Effector memory CD4-positive, alpha-beta T cell (primary cell): ENCODE results near the gene RSKR.
"Not testable (repeated sequence)": the region's sequence is repeated elsewhere in the genome, so short reads cannot be mapped to it uniquely, and the experiment has no call there.

Experiments used
- DNase-seq, 3 donors: peaks; one replicate each; pipeline ENCODE4 v3.0.0-alpha.2; 2020
- H3K27ac ChIP-seq: 2 replicates; pipeline ENCODE4 v1.7.0; 2013; ENCODE audit warnings: mild to moderate bottlenecking, low read length, moderate library complexity; ENCODE audit not compliant: insufficient read depth, poor library complexity, severe bottlenecking
- H3K27me3 ChIP-seq: replicated peaks from 2 replicates; pipeline ENCODE4 v1.7.0; 2013; ENCODE audit warnings: mild to moderate bottlenecking, low read length; ENCODE audit not compliant: insufficient read depth, control insufficient read depth, poor library complexity, severe bottlenecking
- H3K36me3 ChIP-seq: 2 replicates; pipeline ENCODE4 v1.7.0; 2013; ENCODE audit warnings: mild to moderate bottlenecking, low read length, moderate library complexity; ENCODE audit not compliant: control insufficient read depth, insufficient read depth
- H3K4me1 ChIP-seq: 2 replicates; pipeline ENCODE4 v1.7.0; 2013; ENCODE audit warnings: low read length, mild to moderate bottlenecking; ENCODE audit not compliant: control insufficient read depth, insufficient read depth, poor library complexity, severe bottlenecking
- H3K4me3 ChIP-seq: 2 replicates; pipeline ENCODE4 v1.7.0; 2013; ENCODE audit warnings: low read length, low read depth, mild to moderate bottlenecking; ENCODE audit not compliant: insufficient read depth, poor library complexity, severe bottlenecking
- H3K9me3 ChIP-seq: 2 replicates; pipeline ENCODE4 v1.7.0; 2013; ENCODE audit warnings: mild to moderate bottlenecking, low read length, moderate library complexity; ENCODE audit not compliant: control insufficient read depth

RSKR gene

GRCh38 chr17:28604031-28604430, 10.0 kb downstream of the RSKR start:
- not testable (repeated sequence) for H3K27ac ChIP-seq, H3K9me3 ChIP-seq, H3K4me3 ChIP-seq, H3K27me3 ChIP-seq, DNase-seq, H3K4me1 ChIP-seq, H3K36me3 ChIP-seq

DNA sequence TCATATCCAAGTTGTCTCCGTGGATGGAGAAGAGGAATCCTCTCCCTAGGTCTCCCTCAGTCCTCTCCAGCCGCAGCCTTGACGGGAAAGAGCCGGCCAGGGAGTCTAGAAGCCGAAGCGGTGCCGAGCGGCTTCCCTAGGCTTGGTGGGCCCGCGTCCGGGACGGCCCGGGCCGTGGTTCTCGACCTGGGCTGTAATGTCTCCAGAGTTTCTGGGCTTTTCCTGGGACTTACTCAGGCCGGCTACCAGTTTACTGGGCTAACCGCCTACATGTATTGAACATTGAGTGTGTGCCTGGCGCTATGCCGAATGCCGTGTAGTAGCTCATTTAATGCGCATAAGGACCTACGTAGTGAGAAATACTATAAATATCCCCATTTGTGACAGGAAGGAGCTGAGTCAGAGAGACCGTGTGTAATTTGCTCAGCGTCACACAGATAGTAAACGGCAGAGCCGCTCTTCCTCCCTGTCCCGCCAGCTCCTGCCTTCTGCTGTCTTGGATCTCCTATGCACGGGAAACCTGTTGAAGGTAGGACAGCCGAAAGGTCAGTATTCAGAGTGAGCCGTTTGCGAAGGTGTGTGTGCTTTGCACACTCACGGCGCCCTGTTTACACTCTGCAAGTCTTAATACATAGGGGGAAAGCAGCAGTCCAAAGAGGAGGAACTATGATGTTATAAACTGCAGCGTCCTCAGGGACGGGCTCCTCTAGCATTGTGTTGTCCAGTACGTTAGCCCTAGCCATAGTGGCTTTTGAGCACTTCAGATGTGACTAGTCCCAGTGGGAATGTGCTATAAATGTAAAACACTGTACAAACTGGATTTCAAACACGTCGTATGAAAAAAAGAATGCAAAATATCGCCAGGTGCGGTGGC, 14.4 kb downstream of the RSKR start:
- no peaks in the 10 kb centered on the region for H3K9me3 ChIP-seq
- no peaks in the 10 kb centered on the region for H3K36me3 ChIP-seq
- H3K27me3 ChIP-seq, result no peaks in the 10 kb centered on the region
- H3K4me1 ChIP-seq, result peaks cover 15% of the 10 kb centered on the region
- peak overlapping the region; percentile 95 for H3K27ac ChIP-seq
- peak overlapping the region; percentile 67 for H3K4me3 ChIP-seq
- peak; percentile 31 to 52 (median 33) for DNase-seq

DNA sequence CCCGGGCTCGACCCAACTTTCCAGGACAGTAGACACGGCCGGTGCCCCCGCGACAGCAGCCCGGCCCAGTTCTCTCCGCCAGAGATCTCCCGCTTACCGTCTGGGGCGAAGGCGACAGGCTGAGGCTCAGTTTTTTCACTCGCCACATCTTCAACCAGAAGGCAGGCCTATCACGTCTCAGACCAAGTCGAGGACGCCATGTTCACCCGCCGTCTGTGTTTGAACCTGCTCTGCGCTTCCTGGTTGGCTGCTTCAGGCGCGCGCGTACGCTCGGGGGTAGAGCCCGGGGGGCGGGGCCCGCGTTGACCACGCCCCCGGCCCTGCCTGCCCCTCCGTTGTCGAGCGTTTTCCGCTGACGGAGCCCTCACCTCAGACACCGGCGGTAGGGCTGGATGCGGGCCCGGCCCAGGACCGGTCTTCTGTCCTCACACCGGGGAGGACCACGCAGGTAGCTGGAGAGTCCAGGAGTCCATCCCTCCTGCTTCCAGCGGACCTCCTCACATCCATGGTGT, 15.1 kb downstream of the RSKR start, which contains the start of gene SPAG5:
TSS of gene SPAG5 (minus strand) at position 227 of the 512 bp plus-strand sequence. CDS start at position 148, 79 bp downstream.
- Histone ChIP-seq H3K27me3 (no peaks in the 10 kb centered on the region), H3K36me3 (no peaks in the 10 kb centered on the region), H3K4me1 (peaks cover 15% of the 10 kb centered on the region), H3K9me3 (no peaks in the 10 kb centered on the region), H3K4me3 (peak within 1 kb of the TSS; percentile 67), H3K27ac (peak within 1 kb of the TSS; percentile 95)
- DNase-seq, result peak; percentile 91

DNA sequence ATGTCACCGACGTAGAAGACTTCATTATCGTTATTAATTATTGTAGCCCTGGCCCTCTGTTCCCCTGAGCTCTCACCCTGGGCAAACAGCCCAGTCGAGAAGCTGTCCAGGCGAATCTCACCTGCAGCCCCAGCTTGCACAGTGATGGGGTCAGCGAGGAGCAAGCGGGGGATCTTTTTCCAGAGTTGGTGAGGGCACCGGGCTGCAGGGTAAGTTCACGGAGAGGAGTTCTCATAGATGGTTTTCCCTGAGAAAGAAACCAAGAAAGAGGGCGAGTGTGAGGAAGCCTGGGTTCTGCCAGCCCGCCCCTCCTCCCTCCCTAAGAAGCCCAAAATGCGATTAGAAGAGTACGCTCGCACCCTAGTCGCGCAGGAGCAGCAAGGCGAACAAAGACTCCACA, 15.6 kb downstream of the RSKR start:
- Histone ChIP-seq H3K27ac (peak overlapping the region; percentile 95), H3K4me1 (peaks cover 15% of the 10 kb centered on the region), H3K27me3 (no peaks in the 10 kb centered on the region), H3K36me3 (no peaks in the 10 kb centered on the region), H3K9me3 (no peaks in the 10 kb centered on the region), H3K4me3 (peak overlapping the region; percentile 67)
- no peak for DNase-seq

GRCh38 chr17:28597606-28598383, 16.2 kb downstream of the RSKR start:
- DNase-seq, result no peak
- no peaks in the 10 kb centered on the region for H3K36me3 ChIP-seq
- no peaks in the 10 kb centered on the region for H3K9me3 ChIP-seq
- no peaks in the 10 kb centered on the region for H3K27me3 ChIP-seq
- peak overlapping the region; percentile 95 for H3K27ac ChIP-seq
- peak overlapping the region; percentile 67 for H3K4me3 ChIP-seq
- H3K4me1 ChIP-seq, result peaks cover 15% of the 10 kb centered on the region

DNA sequence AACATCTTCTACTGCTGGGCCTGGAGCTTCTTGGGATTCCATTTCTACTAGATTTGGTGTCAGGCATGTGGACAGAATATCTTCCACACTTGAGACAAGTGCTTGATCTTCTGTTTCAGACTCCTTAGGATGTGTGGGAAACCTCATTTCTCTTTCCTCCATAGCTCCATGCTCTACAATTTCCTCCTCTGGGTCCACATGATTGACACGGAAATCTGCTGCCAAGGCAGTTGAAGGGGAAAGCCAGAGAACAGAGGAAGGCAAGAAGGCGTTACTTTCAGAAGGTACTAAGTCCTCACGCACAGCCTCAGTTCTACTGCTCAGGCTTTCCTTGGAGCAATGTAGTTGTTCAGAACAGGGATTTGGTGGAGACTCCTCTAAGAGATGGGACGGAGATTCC, 21.7 kb downstream of the RSKR start:
- H3K4me3 ChIP-seq, result no peak overlapping the region
- no peaks in the 10 kb centered on the region for H3K27me3 ChIP-seq
- no peaks in the 10 kb centered on the region for H3K36me3 ChIP-seq
- no peaks in the 10 kb centered on the region for H3K4me1 ChIP-seq
- no peak overlapping the region for H3K27ac ChIP-seq
- no peak for DNase-seq
- H3K9me3 ChIP-seq, result no peaks in the 10 kb centered on the region

GRCh38 chr17:28585851-28586250, 28.1 kb downstream of the RSKR start:
- H3K36me3 ChIP-seq, result peaks cover 6% of the 10 kb centered on the region
- no peak overlapping the region for H3K27ac ChIP-seq
- H3K27me3 ChIP-seq, result no peaks in the 10 kb centered on the region
- DNase-seq, result no peak
- H3K4me1 ChIP-seq, result no peaks in the 10 kb centered on the region
- H3K4me3 ChIP-seq, result no peak overlapping the region
- no peaks in the 10 kb centered on the region for H3K9me3 ChIP-seq

DNA sequence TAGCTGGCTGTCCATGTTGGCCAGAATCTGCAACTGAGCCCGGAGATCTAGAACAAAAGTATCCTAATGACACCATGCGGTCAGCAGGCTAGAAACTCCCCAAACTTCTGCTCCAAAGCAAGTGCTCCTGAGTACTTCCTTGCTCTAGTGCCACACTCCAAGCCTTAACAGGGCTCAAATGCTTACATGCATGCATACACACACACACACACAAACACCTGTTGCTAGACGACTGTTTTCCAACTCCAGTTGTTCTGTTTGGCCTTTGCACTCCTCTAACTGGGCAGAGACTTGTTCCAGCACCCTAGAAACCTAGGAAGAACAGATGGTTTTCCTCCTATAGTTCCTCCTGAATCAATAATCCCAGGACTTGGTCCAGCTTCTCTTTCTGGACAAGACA, 29.6 kb downstream of the RSKR start:
- H3K4me3 ChIP-seq, result no peak overlapping the region
- H3K9me3 ChIP-seq, result no peaks in the 10 kb centered on the region
- peaks cover 6% of the 10 kb centered on the region for H3K36me3 ChIP-seq
- no peak overlapping the region for H3K27ac ChIP-seq
- H3K27me3 ChIP-seq, result no peaks in the 10 kb centered on the region
- DNase-seq, result no peak
- H3K4me1 ChIP-seq, result no peaks in the 10 kb centered on the region

GRCh38 chr17:28582513-28582912, 31.5 kb downstream of the RSKR start:
- no peaks in the 10 kb centered on the region for H3K27me3 ChIP-seq
- no peaks in the 10 kb centered on the region for H3K4me1 ChIP-seq
- H3K9me3 ChIP-seq, result no peaks in the 10 kb centered on the region
- no peak for DNase-seq
- H3K4me3 ChIP-seq, result no peak overlapping the region
- no peak overlapping the region for H3K27ac ChIP-seq
- peaks cover 6% of the 10 kb centered on the region for H3K36me3 ChIP-seq

- Histone ChIP-seq H3K36me3 (peaks cover 6% of the 10 kb centered on the region), H3K4me3 (no peak overlapping the region), H3K9me3 (no peaks in the 10 kb centered on the region), H3K4me1 (peaks cover 3% of the 10 kb centered on the region), H3K27ac (no peak overlapping the region), H3K27me3 (no peaks in the 10 kb centered on the region)
- DNase-seq, result no peak
Observed at GRCh38 chr17:28580959-28581358, 33.0 kb downstream of the RSKR start.
